Ovary (tissue), 3 donors: Measurements from ENCODE around the gene MEP1A.

Experiments used
- EP300 ChIP-seq: sonication (generic); formaldehyde crosslinking; IDR thresholded peaks from one replicate; pipeline ENCODE4 v1.6.1; 2017; ENCODE audit warnings: antibody characterized with exemption
- POLR2A ChIP-seq: fragments of 450-650 bp; IDR thresholded peaks from one replicate; pipeline ENCODE4 v1.6.1; 2017; ENCODE audit warnings: antibody characterized with exemption, mild to moderate bottlenecking, moderate library complexity
- TF ChIP-seq, protein P1 (sequence below), 3 donors: fragments of 450-650 bp in 2 of 3; fragments of 200-600 bp in 1 of 3; IDR thresholded peaks; one replicate each; pipeline versions ENCODE4 v1.5.1 to v1.8.0; 2016 to 2022; ENCODE audit warnings: antibody characterized with exemption in 3 of 3, mild to moderate bottlenecking in 1 of 3
- donor health status: DM: no; HTN: no; CAD: no.

DNA sequence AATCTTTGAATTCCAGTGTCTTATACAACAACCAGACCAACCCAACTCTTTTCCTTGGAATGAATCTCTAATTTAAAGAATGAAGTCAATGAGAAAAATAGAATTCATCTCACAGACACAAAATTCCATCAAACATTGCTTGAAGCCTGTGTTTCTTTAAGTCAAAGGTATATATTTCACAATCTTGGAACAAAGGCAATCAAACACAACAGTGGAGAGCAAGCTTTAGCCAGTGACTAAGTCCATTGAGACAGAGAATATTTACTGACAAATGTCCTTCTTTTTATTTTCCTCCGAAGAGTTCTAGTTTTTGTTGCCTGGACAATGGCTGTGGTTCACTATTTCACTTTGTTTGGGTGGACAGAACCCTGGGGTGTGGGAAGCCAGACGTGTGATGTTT is 35.8 kb downstream of the MEP1A start:
- TF ChIP-seq, protein P1, sequence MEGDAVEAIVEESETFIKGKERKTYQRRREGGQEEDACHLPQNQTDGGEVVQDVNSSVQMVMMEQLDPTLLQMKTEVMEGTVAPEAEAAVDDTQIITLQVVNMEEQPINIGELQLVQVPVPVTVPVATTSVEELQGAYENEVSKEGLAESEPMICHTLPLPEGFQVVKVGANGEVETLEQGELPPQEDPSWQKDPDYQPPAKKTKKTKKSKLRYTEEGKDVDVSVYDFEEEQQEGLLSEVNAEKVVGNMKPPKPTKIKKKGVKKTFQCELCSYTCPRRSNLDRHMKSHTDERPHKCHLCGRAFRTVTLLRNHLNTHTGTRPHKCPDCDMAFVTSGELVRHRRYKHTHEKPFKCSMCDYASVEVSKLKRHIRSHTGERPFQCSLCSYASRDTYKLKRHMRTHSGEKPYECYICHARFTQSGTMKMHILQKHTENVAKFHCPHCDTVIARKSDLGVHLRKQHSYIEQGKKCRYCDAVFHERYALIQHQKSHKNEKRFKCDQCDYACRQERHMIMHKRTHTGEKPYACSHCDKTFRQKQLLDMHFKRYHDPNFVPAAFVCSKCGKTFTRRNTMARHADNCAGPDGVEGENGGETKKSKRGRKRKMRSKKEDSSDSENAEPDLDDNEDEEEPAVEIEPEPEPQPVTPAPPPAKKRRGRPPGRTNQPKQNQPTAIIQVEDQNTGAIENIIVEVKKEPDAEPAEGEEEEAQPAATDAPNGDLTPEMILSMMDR (IDR thresholded peaks at IDR 0.05), result no peak
- no peak for TF ChIP-seq POLR2A
- no peak for TF ChIP-seq EP300
